ENCODE data around the gene PTPDC1.

Gene PTPDC1

DNA sequence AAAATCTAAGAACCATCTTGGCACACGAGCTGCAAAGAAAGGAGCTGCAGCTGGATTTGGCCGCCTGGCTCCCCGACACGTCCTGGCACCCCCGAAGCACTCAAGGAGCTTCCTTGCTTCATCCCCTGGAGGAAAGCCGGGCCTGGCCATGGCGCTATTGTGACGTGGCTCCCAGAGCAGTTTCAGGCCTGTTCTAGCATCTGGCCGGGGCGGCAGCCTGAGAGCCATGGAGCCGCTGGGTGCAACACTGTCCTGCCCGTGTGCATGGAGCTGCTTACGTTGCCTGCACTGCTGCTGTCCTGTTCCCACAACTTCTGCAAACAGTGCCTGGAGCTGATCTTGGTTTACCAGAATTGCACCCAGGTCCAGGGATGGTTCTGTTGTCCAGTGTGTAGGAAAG is 63.5 kb downstream of the PTPDC1 start:
- DNase-seq: no peak

GRCh38 chr9:94148419-94148818 is 64.2 kb downstream of the PTPDC1 start:
- DNase-seq: no peak

GRCh38 chr9:94149696-94150095 is 65.4 kb downstream of the PTPDC1 start:
- DNase-seq: no peak

DNA sequence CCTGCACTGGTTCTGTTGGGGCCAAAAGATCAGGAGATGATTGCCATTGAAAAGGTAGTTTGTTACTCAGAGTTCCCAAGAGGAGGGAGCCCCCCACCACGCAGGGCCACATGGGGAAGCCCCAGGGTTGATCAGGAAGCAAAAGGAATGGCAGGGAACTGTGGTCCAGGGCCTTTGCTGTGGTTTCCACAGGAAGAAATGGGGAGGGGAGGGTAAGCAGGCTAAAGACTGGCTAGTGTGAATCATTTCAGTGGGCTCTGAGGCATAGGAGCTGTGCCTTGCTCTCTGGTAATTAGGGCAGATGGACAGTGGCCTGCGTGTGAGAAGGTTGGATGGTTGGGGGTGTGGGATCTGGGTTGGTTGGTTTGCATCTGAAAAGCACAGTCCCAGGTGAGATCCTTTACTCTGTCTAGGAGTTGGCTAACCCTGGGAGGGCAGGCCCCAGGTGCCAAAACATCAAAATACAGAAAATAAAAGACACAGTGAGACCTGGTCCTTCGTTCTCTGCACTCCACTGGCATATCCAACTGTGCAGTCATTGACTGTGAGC is 66.1 kb downstream of the PTPDC1 start:
- no peak for DNase-seq

- no peak for DNase-seq
Measured at GRCh38 chr9:94150890-94151650, 66.8 kb downstream of the PTPDC1 start.

DNA sequence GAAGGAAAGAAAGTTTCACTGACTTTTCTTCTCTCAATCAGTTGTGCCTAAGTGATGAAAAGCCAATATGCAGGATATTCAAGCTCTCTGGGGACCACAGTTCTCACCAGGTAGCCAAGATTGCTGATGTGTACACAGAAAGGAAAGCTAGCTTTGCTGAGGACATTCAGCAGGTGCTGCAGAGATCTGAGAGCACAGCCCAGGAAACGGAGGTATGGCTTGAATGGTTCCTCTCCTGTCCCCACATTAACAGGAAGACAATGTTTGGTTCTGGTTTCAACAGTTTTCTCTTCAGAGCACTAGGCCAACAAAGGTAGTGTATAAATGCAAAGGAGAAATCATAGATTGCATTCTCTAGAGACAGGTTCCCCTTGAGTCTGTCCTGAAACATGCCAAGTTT is 69.6 kb downstream of the PTPDC1 start:
- no peak for DNase-seq

- DNase-seq: no peak
Measured at GRCh38 chr9:94156348-94157049, 72.2 kb downstream of the PTPDC1 start.

- DNase-seq: peak; percentile 60 to 63
Measured at GRCh38 chr9:94157050-94157801, 73.0 kb downstream of the PTPDC1 start.

Measured in AML-193 (cell line).